Activated B cell treated with CpG ODN at 0.5 μM for 24 hours (primary cell): Measurements from ENCODE around the gene AGTPBP1. TPM values are rescaled to one million over a fixed set of nuclear protein-coding genes. Genes with fewer than 3 reads are reported as not detected.

Experiments
- ATAC-seq: fragments of 200-7000 bp; cut with Tn5 transposase; one replicate; pipeline ENCODE4 v1.10.0; 2021; ENCODE audit warnings: low read depth, mild to moderate bottlenecking, moderate library complexity
- CTCF ChIA-PET: fragments of 350-600 bp; sonication (Branson Sonifier 250); formaldehyde crosslinking; loops from one replicate; lab custom pipeline; 2021; ENCODE audit warnings: antibody characterized with exemption; lab: Charles Lee
- POLR2A ChIA-PET: fragments of 350-600 bp; sonication (Branson Sonifier 250); formaldehyde crosslinking; loops from one replicate; lab custom pipeline; 2021; ENCODE audit warnings: antibody characterized with exemption; lab: Charles Lee
- DNase-seq: peaks from one replicate; pipeline ENCODE4 v3.0.0; 2022
- H3K27ac Mint-ChIP-seq: one replicate; pipeline ENCODE4 v1.8.0; 2020; ENCODE audit warnings: mixed read lengths
- H3K27me3 Mint-ChIP-seq: one replicate; pipeline ENCODE4 v1.8.0; 2021; ENCODE audit warnings: mixed read lengths
- H3K36me3 Mint-ChIP-seq: one replicate; pipeline ENCODE4 v1.8.0; 2021; ENCODE audit warnings: low read depth, mixed read lengths
- H3K4me1 Mint-ChIP-seq: one replicate; pipeline ENCODE4 v1.8.0; 2021; ENCODE audit warnings: mixed read lengths
- H3K4me3 Mint-ChIP-seq: one replicate; pipeline ENCODE4 v1.8.0; 2020; ENCODE audit warnings: mild to moderate bottlenecking, mixed read lengths
- H3K9me3 Mint-ChIP-seq: one replicate; pipeline ENCODE4 v1.8.0; 2020; ENCODE audit warnings: mixed read lengths
- CTCF ChIP-seq: fragments of 200-600 bp; IDR thresholded peaks from one replicate; pipeline ENCODE4 v1.8.0; 2022; ENCODE audit warnings: antibody characterized with exemption, mild to moderate bottlenecking
- intact Hi-C: fragments of 100-400 bp; cut with micrococcal nuclease; formaldehyde crosslinking; loops from one replicate; pipeline ENCODE4 v1.15.1; 2024
- total RNA-seq: library from RNA; stranded (reverse); gene quantifications from 2 replicates; pipeline ENCODE4 v1.2.3, GENCODE V29; 2022

Gene AGTPBP1
- total RNA-seq, 1 donor from 2014 or later = 26.7 TPM

GRCh38 chr9:85741095-85741874, 469 bp downstream of the AGTPBP1 start:
- peaks cover 22% of the 10 kb centered on the region for H3K4me1 Mint-ChIP-seq
- H3K4me3 Mint-ChIP-seq = peak overlapping the region; percentile 93
- H3K9me3 Mint-ChIP-seq = no peaks in the 10 kb centered on the region
- peak overlapping the region; percentile 85 for H3K27ac Mint-ChIP-seq
- peaks cover 5% of the 10 kb centered on the region for H3K36me3 Mint-ChIP-seq
- no peak for TF ChIP-seq CTCF
- ATAC-seq (peak; percentile 38), DNase-seq (no peak)
- ChIA-PET CTCF (interaction anchor here (1.6 kb wide), 1 partner anchor 18 kb away, joined by 3 read pairs; no protein-coding TSS in a partner anchor), POLR2A (interaction anchor here (1.0 to 1.2 kb wide), 2 partner anchors 26 to 541 kb away, joined by 3 read pairs; partner anchors contain the start of gene ISCA1)
- intact Hi-C loops = loop anchor here (1.0 to 2.0 kb wide), 3 partner anchors 64 to 1760 kb away; partner anchors contain the start of genes HNRNPK and RMI1
- peaks cover 8% of the 10 kb centered on the region for H3K27me3 Mint-ChIP-seq

GRCh38 chr9:85740787-85741094, 1.0 kb downstream of the AGTPBP1 start:
- Mint-ChIP-seq H3K4me1 (peaks cover 22% of the 10 kb centered on the region), H3K4me3 (peak overlapping the region; percentile 93), H3K27me3 (peaks cover 5% of the 10 kb centered on the region), H3K36me3 (peaks cover 5% of the 10 kb centered on the region), H3K27ac (peak overlapping the region; percentile 85), H3K9me3 (no peaks in the 10 kb centered on the region)
- TF ChIP-seq CTCF = no peak
- DNase-seq (no peak), ATAC-seq (no peak)
- CTCF ChIA-PET = interaction anchor here (1.6 to 2.2 kb wide), 2 partner anchors 17 to 25 kb away, joined by 3 to 9 read pairs; no protein-coding TSS in a partner anchor
- intact Hi-C loops = loop anchor here (1.0 to 2.0 kb wide), 3 partner anchors 64 to 1760 kb away; partner anchors contain the start of genes HNRNPK and RMI1
- POLR2A ChIA-PET = interaction anchor here (1.0 to 1.2 kb wide), 2 partner anchors 25 to 542 kb away, joined by 3 read pairs; partner anchors contain the start of gene ISCA1

GRCh38 chr9:85738509-85738908, 3.2 kb downstream of the AGTPBP1 start:
- Mint-ChIP-seq H3K4me3 (no peak overlapping the region), H3K36me3 (peaks cover 5% of the 10 kb centered on the region), H3K4me1 (peaks cover 26% of the 10 kb centered on the region), H3K27ac (no peak overlapping the region), H3K9me3 (no peaks in the 10 kb centered on the region), H3K27me3 (no peaks in the 10 kb centered on the region)
- TF ChIP-seq CTCF = no peak
- no peak for ATAC-seq
- no peak for DNase-seq
- intact Hi-C loops = no loop called here
- POLR2A ChIA-PET = no interaction called here
- CTCF ChIA-PET = interaction anchor here (0.6 to 2.2 kb wide), 2 partner anchors 20 to 23 kb away, joined by 3 to 9 read pairs; no protein-coding TSS in a partner anchor

- Mint-ChIP-seq H3K9me3 (no peaks in the 10 kb centered on the region), H3K4me1 (peaks cover 28% of the 10 kb centered on the region), H3K4me3 (no peak overlapping the region), H3K36me3 (peaks cover 5% of the 10 kb centered on the region), H3K27me3 (no peaks in the 10 kb centered on the region), H3K27ac (no peak overlapping the region)
- ChIA-PET POLR2A (no interaction called here), CTCF (no interaction called here)
- intact Hi-C loops = no loop called here
- ATAC-seq (no peak), DNase-seq (no peak)
- TF ChIP-seq CTCF = no peak
Measured at GRCh38 chr9:85737671-85738070, 4.1 kb downstream of the AGTPBP1 start.
